ENCODE data around the gene VPS37B.

DNA sequence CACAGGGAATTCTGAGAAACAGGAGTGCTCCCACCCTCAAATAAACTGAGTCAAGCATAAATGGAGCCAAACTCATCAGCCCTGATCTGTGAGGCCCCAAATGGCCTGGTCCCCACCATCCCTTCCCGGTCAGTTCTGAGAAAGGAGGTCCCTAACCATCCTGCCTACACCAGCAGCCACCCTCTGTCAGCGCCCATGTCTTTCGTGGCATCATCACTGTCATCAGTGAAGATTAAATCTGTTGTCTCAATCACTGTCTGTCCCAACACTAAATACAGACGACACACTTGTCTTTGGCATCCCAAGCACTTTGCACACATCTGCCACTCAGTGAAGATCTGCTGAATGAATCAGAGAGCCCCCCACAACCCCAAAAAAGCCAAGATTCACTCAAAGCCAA, 22.4 kb downstream of the VPS37B start:
- TF ChIP-seq, protein P1, sequence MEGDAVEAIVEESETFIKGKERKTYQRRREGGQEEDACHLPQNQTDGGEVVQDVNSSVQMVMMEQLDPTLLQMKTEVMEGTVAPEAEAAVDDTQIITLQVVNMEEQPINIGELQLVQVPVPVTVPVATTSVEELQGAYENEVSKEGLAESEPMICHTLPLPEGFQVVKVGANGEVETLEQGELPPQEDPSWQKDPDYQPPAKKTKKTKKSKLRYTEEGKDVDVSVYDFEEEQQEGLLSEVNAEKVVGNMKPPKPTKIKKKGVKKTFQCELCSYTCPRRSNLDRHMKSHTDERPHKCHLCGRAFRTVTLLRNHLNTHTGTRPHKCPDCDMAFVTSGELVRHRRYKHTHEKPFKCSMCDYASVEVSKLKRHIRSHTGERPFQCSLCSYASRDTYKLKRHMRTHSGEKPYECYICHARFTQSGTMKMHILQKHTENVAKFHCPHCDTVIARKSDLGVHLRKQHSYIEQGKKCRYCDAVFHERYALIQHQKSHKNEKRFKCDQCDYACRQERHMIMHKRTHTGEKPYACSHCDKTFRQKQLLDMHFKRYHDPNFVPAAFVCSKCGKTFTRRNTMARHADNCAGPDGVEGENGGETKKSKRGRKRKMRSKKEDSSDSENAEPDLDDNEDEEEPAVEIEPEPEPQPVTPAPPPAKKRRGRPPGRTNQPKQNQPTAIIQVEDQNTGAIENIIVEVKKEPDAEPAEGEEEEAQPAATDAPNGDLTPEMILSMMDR (conservative IDR thresholded peaks at IDR 0.05) = no peak
- no peak for TF ChIP-seq ZFX (IDR thresholded peaks at IDR 0.05)
